ENCODE data around the gene KHDC3L. TPM values are rescaled to one million over a fixed set of nuclear protein-coding genes. Genes with fewer than 3 reads are reported as not detected.

The KHDC3L gene
- total and polyA plus RNA-seq, 10 of the 15 experiments (the other 5 are each of a cell fraction or from before 2014, with no cell fraction given): not detected

GRCh38 chr6:73394577-73395354 is 32.3 kb downstream of the KHDC3L start, which contains the start of gene DDX43:
Gene DDX43, plus strand, starts transcription at chr6:73394828. Its CDS starts 78 bp downstream, at chr6:73394906.
- SMC1A ChIA-PET (ENCODE audit: uncharacterized antibody, unreplicated experiment): no interaction called here
- no peaks in the 10 kb centered on the region for H3K9me3 ChIP-seq (replicated peaks; ENCODE audit: control insufficient read depth, insufficient read depth, low read length)
- no peaks in the 10 kb centered on the region for H3K36me3 ChIP-seq (ENCODE audit: control insufficient read depth in 2 of 2, insufficient read depth in 2 of 2, low read length in 1 of 2)
- no peak for TF ChIP-seq CHD4 (IDR thresholded peaks at IDR 0.05)
- no peak for TF ChIP-seq CUX1 (IDR thresholded peaks at IDR 0.05; ENCODE audit: insufficient replicate concordance, low read depth, low read length)
- TF ChIP-seq ZNF384 (IDR thresholded peaks at IDR 0.05; ENCODE audit: borderline replicate concordance, low read depth, low read length): no peak
- no peak for TF ChIP-seq YY1 (IDR thresholded peaks at IDR 0.05; ENCODE audit: low read depth, low read length)
- TF ChIP-seq MEF2A (IDR thresholded peaks at IDR 0.05; ENCODE audit: insufficient read depth, low read depth, low read length): no peak
- TF ChIP-seq RAD51 (IDR thresholded peaks at IDR 0.05): no peak
- no peak within 1 kb of the TSS for H3K4me2 ChIP-seq (ENCODE audit: control insufficient read depth, insufficient read depth)
- no peak within 1 kb of the TSS for H3K4me3 ChIP-seq
- no peak within 1 kb of the TSS for H2AFZ ChIP-seq (ENCODE audit: control insufficient read depth, low read depth, low read length)
- FAIRE-seq (no peak), DNase-seq (ENCODE audit: low read depth, low spot score) (no peak), ATAC-seq (no peak)
- BruUV-seq (replicated peaks): no TSS peak
- no peaks in the 10 kb centered on the region for H3K4me1 ChIP-seq (ENCODE audit: control insufficient read depth, insufficient read depth, low read length)
- in situ Hi-C loops (cut with MboI) (no loop called here), intact Hi-C loops (cut with micrococcal nuclease; ENCODE audit: unreplicated experiment) (no loop called here)
- no peak within 1 kb of the TSS for H3K27ac ChIP-seq (ENCODE audit: control insufficient read depth, insufficient read depth)
- CTCF ChIA-PET: interaction anchor here (1.1 kb wide), 1 partner anchor 258 kb away, joined by 3 read pairs; no protein-coding TSS in a partner anchor
- WGBS (ENCODE audit: insufficient coverage, insufficient replicate concordance, low lambda C conversion rate, missing lambda C conversion rate): 88% methylated on average over 40 of the region's 54 CpGs
- H3K9ac ChIP-seq (ENCODE audit: control insufficient read depth, insufficient read depth, low read length): no peak within 1 kb of the TSS
- H3K79me2 ChIP-seq (ENCODE audit: control insufficient read depth, insufficient read depth, low read length): no peaks in the 10 kb centered on the region
- H3K27me3 ChIP-seq (replicated peaks in 1 of 2; ENCODE audit: control insufficient read depth in 2 of 2, insufficient read depth in 2 of 2, low read length in 1 of 2): no peaks in the 10 kb centered on the region
- POLR2A ChIA-PET: interaction anchor here (0.8 kb wide), 1 partner anchor 121 kb away, joined by 3 read pairs; no protein-coding TSS in a partner anchor
- RAD21 ChIA-PET (ENCODE audit: unreplicated experiment): no interaction called here
- H4K20me1 ChIP-seq (ENCODE audit: control insufficient read depth, insufficient read depth): no peaks in the 10 kb centered on the region

Data from GM12878 (cell line).